AG08395 (cell line): ENCODE results near the gene SPATA16.
"Not testable (repeated sequence)": the region's sequence is repeated elsewhere in the genome, so short reads cannot be mapped to it uniquely, and the experiment has no call there.

Experiments used
- DNase-seq: peaks from one replicate; pipeline ENCODE4 v3.0.0; 2012; ENCODE audit warnings: mixed read lengths, low spot score

SPATA16 gene

DNA sequence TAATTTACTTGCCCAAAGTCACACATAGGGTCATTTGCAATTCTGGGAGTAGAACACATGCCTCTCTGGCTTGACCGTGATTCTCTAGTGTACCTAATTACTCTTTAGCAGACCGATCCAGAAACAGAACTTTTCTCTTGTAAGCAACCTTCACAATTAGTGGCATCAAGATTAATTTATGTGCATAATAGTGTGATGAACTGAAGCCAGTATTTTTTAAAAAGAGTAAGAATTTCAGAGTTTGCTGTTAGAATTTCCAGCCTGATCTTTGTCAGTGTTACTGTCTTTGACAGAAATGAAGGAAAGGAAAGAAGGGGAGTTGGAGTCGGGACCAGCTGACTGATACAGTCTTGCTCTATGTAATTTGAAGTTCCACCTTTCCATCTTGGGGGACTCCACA is 137.1 kb downstream of the SPATA16 start:
- no peak for DNase-seq

DNA sequence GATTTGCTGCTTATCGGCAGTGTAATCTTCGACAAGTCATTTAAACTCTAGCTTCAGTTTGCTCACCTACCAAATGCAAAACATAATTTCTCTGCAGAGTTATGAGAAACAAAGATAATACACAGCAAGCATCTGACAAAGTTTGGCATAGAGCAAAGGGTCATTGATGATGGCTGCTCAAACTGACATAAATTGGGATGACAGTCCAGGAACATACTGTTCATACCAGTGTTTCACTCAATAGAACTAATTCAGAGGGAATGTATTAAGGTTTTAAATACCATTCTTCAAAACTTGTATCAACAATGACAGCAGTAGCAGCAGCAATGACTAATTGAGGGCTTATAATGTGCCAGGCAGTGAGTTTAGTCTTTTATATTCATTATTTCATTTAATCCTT is 137.6 kb downstream of the SPATA16 start:
- DNase-seq = no peak

DNA sequence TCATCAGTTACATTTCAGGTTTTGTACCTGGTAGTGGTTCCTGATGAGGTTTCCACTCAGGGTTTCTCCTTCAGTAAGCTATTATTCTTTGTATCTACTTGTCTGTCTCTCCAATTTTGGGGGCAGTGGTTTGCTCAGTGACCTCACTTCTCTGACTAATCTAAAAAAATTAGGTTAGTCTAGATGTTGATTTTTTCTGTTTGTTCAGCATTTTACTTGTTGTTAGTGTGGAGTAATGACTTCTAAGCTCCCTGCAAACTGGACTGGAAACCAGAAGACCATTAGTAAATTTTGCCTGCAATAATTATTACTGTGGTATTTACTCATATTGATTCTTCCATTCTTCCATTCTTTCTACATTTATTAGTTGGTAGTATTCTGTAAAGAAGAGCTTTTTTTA is 139.4 kb downstream of the SPATA16 start:
- no peak for DNase-seq

DNA sequence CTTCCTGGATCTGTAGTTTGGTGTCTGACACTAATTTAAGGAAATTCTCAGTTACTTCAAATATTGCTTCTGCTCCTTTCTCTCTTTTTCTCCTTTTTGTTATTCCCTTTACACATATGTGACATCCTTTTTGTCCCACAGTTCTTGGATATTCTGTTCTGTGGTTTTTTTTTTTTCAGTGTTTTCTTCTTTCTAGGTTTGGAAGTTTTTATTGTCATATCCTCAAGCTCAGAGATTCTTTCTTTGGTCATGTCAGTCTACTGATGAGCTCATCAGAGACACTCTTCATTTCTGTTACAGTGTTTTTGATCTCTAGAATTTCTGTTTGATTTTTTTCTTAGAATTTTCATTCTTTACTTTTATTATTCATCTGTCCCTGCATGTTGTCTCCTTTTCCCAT is 140.5 kb downstream of the SPATA16 start:
- no peak for DNase-seq

DNA sequence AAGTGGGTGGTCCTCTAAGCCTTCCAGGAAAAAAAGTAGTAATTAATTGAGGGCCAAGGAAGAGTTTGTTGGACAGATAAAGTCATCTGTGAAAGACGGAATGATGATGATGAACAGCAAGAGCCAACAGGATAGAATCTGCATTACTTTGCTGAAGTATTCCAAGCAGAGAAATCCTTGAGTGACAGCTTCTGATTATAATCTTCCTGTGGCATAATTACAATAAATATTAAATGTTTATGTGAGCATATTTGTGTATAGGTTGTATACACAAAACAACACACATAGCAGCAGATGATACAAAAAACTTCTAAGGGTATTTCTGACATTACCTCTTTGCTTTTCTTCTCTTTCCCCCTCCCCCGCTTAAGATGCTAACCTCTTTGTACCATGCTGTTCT is 147.6 kb downstream of the SPATA16 start:
- no peak for DNase-seq

DNA sequence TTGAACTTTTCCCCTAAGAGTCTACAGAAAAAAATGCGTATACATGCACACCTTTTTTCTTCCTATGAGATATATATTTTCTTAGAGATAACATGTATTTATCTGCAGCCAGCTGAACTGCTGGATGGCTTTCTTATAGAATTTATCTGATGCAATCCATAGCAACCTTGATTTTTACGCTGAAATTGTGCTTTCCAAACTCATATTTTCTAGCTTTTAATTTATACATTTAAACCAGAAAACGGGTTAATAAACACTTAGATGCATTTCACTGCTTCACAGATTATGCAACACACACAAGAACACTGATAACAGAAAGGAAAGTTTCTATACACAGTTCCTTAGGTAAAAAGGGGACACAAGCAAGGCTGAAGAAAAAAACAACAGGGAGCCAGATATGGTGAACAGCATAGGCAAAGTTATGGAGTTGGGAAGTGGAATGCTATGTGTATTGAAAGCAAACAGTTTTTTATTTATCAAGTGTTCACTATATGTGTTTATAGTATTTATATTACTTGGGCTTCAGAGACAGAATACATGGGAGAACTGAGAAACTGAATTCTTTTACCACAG is 149.5 kb downstream of the SPATA16 start:
- no peak for DNase-seq

DNA sequence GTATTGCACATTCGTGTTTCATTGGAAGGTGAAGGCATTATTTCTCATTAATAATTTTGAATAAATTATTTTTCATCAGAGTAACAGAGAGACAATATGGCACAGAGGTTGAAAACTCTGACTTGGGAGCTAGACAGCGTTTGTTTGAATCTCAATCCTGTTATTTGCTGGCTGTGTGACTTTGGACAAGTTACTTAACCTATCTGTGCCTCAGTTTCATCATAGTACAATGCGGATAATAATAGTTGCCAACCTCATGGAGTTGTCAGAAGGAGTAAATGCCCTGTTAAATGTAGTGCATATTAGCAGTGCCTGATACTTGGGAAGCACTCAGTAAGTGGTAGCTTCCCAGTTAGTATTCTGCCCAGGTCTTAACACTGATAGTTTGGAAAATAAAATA is 151.7 kb downstream of the SPATA16 start:
- DNase-seq = no peak

DNA sequence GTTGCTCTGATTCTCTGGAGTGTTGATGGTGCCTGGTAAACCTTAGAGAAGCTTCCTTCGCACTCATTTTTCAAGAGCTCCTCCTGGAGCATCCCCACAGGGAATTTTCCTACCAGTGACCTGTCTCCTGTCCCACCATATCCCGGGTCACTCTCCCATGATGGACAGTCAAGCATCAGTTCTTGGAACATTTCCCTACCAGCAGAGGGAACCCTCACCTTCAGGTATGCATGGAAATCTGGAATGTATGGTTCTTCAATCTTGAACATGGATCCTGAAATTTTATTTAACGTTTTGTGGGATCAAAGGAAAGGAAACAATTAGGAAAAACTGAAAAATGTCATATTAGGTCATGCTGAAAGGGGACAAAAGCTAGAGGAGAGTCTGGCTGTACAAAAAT is 153.8 kb downstream of the SPATA16 start:
- DNase-seq = no peak

DNA sequence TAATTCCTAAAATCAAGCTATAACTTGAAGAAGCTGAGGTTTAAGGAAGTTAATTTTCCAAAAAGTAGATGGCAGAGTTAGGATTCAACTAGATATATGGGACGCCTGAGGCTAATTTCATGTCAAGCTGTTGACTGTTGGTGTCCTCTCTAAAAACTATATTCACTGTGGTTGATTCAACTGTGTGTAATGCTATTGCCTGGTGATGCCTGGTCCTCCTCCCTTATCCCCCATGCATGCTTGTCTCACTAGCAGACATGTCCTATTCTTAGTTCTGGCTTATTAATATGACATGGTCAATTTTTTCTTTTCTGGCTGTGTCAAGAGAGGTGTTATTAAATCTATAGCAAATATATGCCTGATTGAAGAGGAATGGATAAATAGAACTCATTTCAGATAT is 156.1 kb downstream of the SPATA16 start:
- DNase-seq = no peak

DNA sequence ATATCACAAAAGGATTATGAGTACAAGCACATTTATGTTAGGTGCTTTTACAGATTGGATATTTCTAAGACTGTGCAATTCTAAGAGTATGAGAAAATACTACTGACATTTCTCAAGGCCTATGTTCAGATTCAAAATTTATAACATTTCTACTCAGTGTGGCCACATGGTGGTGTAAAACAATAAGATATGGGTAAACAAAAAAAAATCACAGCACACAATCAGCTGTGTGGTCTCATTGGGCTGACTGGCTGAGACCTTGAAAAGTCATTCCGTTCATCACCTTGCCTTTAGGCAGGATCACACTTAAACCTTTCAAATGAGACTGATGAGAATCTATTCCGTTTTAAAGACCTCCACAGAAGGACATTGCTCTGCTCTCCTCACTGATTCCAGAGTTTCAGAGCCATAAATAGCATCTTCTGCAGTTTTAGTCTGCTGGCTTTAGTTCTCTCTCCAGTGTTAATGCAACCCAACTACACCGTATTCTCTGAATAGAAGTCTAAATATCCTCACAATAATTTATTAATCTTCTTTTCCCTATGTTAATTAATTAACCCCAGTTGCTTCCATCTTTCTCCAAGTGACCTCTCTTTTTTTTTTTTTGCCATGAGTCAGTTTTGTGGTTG is 158.2 kb downstream of the SPATA16 start:
- DNase-seq = no peak

DNA sequence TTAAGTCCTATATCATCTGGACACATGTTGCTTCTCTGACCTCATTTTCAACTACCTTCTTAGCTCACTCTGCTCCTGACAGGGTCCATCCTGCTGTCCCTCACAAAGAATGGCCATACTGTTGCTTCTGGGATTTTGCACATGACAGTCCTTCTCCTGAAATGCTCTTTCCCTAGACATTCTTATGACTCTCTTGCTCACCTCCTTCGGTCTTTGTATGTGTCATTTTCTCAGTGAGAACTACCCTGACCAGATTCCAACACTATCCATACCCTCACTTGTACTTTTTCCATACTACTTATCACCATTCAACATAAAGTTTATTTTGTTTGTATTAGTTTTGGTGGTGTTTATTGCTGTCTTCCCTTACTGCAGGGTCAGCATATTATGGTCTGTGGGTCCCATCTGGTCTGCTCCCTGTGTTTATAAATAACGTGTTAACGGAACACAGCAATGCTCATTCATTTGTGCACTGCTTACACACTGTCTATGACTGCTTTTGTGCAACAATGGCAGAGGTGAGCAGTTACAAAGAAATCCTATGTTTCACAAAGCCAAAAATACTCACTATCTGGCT is 159.5 kb downstream of the SPATA16 start:
- DNase-seq = no peak

DNA sequence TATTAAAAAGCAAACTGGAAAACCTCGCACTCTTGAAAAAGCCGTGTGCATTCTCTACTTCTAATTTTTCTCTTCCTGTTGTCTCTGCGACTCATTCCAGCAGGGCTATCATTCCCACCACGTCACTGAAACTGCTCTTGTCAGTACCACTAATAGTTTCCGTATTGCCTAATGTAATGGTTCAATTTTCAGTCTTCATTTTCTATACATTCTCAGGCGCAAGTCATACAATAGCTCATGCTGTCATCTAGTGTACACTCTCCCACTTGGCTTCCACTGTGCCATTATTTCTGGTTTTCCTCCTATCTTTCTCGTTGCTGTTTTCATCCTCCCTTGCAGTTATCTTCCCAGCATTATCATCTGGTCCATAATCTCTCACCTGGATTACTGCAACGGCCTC is 160.2 kb downstream of the SPATA16 start:
- DNase-seq = no peak

DNA sequence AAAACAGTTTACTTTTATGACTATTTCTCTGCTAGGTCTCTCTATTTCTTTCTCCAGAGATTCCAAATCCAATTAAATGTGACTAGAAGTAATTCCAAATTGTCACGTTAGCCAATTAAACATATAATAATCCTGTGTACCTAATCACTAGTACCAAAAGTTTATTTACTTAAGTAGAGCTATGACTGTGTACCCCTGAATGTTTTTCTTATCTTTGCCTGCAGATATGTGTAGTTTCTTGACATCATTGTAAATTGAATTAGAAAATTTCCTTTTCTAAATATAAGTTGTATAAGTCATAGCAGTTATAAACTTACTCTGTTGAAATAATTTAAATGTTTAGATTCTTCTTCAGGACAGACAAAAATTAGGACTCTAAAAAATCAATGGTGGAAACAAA is 163.3 kb downstream of the SPATA16 start:
- no peak for DNase-seq

DNA sequence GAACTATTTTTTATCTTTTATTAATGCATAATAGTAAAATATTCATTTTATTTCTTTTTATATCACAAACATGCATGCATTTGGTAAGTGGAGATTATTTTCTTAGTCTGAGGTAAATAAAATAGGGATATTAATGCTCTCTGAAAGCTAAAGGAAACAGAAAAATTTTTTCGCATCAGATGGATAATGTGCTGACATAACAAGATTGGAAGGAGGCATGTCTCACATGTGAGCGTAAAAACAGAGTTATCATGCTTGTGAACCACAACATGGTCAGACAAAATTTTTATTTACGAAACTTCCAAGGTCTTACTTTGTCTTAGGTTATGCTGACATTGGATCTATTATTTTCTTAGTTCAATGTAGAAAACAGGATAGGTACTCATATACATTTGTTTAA is 166.1 kb downstream of the SPATA16 start:
- DNase-seq = no peak

DNA sequence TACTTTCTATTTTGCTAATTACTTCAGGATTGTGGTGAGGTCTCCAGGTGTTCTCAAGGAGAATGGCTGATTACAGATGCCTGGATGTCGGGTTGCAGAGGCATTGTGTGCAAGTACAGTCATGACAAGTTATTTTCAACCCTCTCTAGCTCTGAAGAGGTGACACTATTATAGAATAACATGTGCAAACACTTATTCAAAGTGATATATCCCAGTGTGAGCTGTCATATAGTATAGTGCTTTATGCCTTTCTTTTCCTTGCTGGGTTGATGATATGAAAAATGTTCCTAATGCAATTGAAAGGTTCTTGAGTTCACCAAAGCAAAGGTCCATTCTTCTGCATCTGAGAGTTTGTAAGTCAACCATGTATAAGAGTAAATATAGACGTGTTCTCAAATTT is 167.2 kb downstream of the SPATA16 start:
- no peak for DNase-seq

DNA sequence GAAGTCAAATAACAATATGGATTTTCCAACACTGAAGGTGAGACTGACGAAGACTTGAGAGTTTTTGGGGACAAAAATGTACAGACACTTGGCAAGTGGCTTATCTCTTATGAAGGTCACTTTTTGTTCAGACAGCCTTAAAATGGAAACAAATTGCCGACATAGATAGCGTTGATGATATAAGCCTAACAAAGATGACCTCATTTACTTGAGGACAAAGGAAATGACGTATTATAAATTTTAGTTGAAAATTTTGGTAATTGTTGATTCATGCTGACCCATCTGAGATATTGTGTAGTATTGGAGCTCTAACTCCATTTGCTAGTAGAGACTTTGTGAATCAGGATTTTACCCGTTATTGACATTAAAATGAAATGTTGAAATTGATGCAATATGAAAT is 168.3 kb downstream of the SPATA16 start:
- DNase-seq = no peak

DNA sequence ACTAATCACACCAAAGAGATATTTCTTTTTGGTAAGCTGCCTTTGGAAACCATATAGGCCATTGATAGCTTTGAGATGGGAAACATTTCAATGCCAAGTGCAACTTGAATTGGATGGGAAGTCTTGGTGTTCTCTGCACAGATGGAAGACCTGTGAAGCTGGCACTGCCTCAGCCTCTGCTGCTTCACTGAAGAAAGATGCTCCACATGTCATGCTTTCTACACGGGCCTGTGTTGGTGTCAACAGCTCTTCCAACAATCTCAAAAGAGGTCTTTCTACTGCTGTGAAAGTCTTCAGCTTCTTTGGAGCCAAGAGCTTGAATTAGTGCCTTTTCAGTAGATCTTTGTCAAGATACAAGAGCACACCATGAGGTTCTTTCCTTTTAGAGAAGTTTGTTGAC is 169.0 kb downstream of the SPATA16 start:
- DNase-seq = no peak

DNA sequence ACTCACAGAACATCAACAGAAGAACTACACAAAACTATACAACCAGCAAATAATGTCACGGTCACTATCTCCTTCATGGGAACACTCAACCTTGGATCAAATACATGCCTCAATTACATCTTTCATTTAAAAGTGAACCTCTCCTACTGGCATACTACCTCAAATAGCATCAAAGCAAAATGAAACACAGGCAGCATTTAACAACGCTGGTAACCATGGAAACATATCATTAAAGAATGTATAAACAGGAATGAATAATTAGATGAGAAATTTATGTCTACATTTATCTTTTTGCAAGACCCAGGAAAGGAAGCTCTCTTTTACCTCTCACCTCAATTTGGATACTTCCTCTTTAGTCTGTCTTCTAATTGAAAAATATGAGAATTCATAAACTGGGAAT is 172.4 kb downstream of the SPATA16 start:
- no peak for DNase-seq

DNA sequence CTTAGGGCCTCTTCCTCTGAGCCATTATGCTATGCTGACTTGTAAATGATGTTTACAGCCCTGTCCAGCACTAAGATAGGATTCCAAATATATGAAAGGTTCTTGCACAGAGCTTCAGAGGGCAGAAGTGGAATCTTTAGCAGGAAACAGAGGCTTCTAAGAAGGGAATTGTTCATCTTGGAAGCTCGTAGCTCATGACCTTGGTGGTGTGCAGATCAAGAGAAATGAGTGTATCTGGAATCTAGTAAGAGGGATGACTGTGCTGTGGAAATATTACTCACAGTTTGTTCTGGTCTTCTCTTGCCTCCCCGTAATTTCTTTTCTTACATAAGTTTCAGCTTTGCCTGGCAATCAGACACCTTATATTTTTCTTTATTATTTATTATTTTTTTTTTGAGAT is 175.8 kb downstream of the SPATA16 start:
- DNase-seq = no peak

DNA sequence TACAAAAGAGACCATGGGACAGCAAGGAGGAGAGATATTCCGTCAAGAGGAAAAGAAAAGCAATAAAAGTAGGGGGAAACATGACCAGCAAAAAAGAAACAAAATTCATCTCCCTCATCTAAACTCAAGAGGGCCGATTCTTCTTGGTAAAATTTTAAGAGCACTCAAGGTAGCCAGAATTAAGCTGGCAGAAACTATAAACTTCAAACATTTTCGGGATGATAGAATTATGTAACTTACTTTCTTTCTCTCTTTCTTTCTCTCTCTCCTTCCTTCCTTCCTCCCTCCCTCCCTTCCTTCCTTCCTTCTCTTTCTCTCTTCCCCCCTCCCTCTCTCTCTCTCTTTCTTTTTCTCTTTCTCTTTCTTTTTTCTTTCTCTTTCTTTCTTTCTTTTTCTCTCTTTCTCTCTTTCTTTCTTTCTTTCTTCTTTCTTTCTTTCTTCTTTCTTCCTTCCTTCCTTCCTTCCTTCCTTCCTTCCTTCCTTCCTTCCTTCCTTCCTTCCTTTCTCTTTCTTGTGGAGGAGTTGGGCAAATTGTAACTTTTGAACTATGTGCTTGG is 180.3 kb downstream of the SPATA16 start:
- not testable (repeated sequence) for DNase-seq

DNA sequence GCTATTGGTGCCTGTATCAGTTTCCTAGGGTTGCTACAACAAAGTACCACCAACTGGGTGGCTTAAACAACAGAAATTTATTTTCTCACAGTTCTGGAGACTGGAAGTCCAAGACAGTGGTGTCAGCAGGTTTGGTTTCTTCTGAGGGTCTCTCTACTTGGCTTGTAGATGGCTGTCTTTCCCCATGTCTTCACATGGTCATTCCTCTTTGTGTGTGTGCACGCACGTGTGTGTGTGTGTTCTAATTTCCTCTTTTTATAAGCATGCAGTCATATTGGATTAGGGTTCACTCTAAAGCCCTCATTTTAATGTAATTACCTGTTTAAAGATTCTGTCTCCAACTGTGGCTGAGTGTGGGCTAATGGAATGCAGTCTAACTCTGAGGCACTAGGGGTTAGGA is 182.5 kb downstream of the SPATA16 start:
- DNase-seq = no peak

DNA sequence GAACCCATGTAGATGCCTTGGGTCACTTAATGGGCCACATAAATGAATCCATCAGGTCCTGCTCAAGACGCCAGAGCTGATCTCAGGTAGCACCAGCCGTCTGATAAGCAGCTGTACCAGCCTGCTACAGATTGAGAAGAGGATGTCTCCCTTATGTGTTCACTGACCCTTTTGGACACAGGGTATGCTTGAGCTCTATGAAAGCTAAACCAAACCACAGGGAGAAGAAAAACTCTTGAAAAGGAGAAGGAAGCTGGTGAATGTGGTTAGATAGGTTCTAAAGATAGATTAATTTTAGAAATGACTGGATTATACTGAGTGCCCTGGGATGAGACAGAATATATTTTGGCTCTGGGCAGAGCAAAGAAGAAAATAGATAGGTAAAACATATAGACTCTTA is 187.5 kb downstream of the SPATA16 start:
- DNase-seq = no peak

DNA sequence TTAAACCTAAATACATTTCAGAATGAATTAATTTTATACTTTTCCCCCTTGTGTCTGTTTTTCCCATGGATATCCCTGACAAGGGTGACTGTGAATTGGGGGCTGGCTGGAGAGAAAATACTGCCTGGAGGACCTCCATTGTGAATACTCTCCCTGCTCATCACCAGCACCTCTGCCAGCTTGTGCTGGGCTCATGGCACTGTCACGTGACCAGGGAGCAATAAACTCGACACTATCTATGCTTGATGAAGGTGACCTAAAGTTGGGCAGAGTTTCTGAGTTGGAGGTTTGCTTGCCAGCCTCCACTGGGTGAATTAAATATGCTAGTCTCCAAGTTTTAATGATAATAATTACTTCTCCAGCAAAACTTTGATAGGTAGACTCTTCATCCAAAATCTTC is 189.5 kb downstream of the SPATA16 start:
- DNase-seq = no peak

DNA sequence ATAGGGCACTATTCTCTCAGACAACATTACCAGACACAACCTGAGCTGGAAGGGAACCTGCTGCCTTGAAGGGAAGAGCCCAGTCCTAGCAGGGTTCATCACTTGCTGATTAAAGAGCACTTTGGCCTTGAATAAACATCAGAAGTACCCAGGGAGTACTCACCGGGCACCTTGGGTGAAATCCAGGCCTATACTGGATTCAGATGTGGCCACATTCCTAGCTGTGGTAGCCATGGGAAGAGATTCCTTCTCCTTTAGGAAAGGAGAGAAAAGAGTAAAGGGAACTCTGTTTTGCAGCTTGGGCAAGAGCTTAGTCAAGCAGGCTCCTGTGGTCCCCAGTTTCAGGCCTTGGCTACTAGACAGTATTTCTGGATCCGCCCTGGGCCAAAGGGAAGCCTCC is 195.0 kb downstream of the SPATA16 start:
- no peak for DNase-seq
